ENCODE measurements around the gene SCGB1D2. TPM values are rescaled to one million over a fixed set of nuclear protein-coding genes. Genes with fewer than 3 reads are reported as not detected.
A peak's percentile ranks its signal among the peaks of the same experiment; 100 is the strongest.

Gene SCGB1D2
- total RNA-seq, 1 experiment from 2014 or later: not detected

DNA sequence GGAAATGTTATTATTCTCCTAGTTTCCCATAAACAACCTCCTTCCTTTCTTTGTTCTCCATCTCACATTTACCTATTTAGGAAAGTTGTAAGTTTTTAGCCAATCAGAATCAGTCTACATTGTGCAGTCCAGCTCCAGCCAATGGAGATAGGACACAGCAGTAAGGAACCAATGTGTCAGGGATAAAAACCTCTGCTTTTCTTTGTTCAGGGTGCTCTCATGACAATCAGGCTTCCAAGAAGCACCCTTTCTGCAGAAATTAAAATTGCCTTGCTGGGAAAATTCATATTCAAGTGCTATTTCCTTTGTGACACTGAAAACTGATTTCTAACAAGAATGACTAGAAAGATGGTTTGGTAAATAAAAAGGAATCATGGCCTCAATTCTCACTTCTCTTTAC, 18.9 kb upstream of the SCGB1D2 start:
- Histone ChIP-seq H3K79me2 (ENCODE audit: low read length) (no peaks in the 10 kb centered on the region), H3K9ac (ENCODE audit: low read length) (no peak overlapping the region), H3K27me3 (ENCODE audit: low read length) (no peaks in the 10 kb centered on the region; the same call in 1 of the 2 replicates), H3K4me3 (ENCODE audit: low read length) (no peak overlapping the region), H3K27ac (ENCODE audit: low read length) (no peak overlapping the region), H3K9me2 (replicated peaks; ENCODE audit: low read length) (no peaks in the 10 kb centered on the region), H3K4me1 (ENCODE audit: insufficient read depth, low read length) (no peaks in the 10 kb centered on the region), H2AFZ (ENCODE audit: low read length) (no peak overlapping the region), H3K4me2 (ENCODE audit: low read length) (no peak overlapping the region), H3F3A (ENCODE audit: low read length, unreplicated experiment) (no peaks in the 10 kb centered on the region), H4K20me1 (ENCODE audit: low read length) (no peaks in the 10 kb centered on the region), H3K9me3 (ENCODE audit: low read length) (peaks cover 34% of the 10 kb centered on the region), H3K36me3 (ENCODE audit: low read depth, low read length) (no peaks in the 10 kb centered on the region)
- CTCF ChIA-PET: no interaction called here
- BruUV-seq (replicated peaks): no TSS peak
- intact Hi-C loops (cut with micrococcal nuclease): no loop called here
- TF ChIP-seq CTCF (conservative IDR thresholded peaks at IDR 0.05; ENCODE audit: low read depth, low read length): no peak
- no peak for TF ChIP-seq EZH2phosphoT487 (IDR thresholded peaks at IDR 0.05; ENCODE audit: borderline replicate concordance, low read length)
- TF ChIP-seq EZH2 (IDR thresholded peaks at IDR 0.05; ENCODE audit: low read length, unreplicated experiment): no peak
- POLR2A ChIA-PET (ENCODE audit: unreplicated experiment): no interaction called here
- DNase-seq (no peak), ATAC-seq (no peak)

DNA sequence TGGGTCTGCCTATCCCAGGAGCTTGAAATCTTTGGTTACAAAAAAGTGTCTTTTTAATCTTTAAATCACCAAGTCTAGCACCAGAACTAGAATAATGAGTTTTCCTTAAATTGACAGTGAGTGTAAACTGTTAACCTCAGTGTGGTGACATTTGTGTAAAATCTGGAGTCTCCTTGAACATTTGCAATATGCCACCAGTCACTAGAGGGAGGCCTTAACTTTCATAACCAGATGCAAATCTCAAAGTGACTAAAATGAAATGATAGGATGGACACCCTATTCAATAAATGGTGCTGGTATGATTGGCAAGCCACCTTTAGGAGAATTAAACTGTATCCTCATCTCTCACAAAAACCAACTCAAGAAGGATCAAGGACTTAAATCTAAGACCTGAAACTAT, 8.3 kb upstream of the SCGB1D2 start:
- DNase-seq (peak; percentile 37), ATAC-seq (peak; percentile 37; the same call in 1 of the 2 replicates)
- intact Hi-C loops (cut with micrococcal nuclease): loop anchor here (1.0 kb wide), 1 partner anchor 78 kb away; no protein-coding TSS in a partner anchor
- no peak overlapping the region for H3K9ac ChIP-seq (ENCODE audit: low read length)
- no peaks in the 10 kb centered on the region for H3K4me1 ChIP-seq (ENCODE audit: insufficient read depth, low read length)
- no peak overlapping the region for H3K27ac ChIP-seq (ENCODE audit: low read length)
- H4K20me1 ChIP-seq (ENCODE audit: low read length): no peaks in the 10 kb centered on the region
- BruUV-seq (replicated peaks): no TSS peak
- peaks cover 37% of the 10 kb centered on the region for H3K27me3 ChIP-seq (ENCODE audit: low read length)
- no peak overlapping the region for H3K4me2 ChIP-seq (ENCODE audit: low read length)
- ChIA-PET POLR2A (ENCODE audit: unreplicated experiment) (no interaction called here), CTCF (no interaction called here)
- H3K9me3 ChIP-seq (ENCODE audit: low read length): no peaks in the 10 kb centered on the region
- no peaks in the 10 kb centered on the region for H3K79me2 ChIP-seq (ENCODE audit: low read length)
- no peak for TF ChIP-seq EZH2phosphoT487 (IDR thresholded peaks at IDR 0.05; ENCODE audit: borderline replicate concordance, low read length)
- peak; percentile 54 for TF ChIP-seq CTCF (conservative IDR thresholded peaks at IDR 0.05; ENCODE audit: low read depth, low read length)
- TF ChIP-seq EZH2 (IDR thresholded peaks at IDR 0.05; ENCODE audit: low read length, unreplicated experiment): no peak
- no peak overlapping the region for H3K4me3 ChIP-seq (ENCODE audit: low read length)
- H3K36me3 ChIP-seq (ENCODE audit: low read depth, low read length): no peaks in the 10 kb centered on the region
- no peaks in the 10 kb centered on the region for H3F3A ChIP-seq (ENCODE audit: low read length, unreplicated experiment)
- no peaks in the 10 kb centered on the region for H3K9me2 ChIP-seq (replicated peaks; ENCODE audit: low read length)
- no peak overlapping the region for H2AFZ ChIP-seq (ENCODE audit: low read length)

DNA sequence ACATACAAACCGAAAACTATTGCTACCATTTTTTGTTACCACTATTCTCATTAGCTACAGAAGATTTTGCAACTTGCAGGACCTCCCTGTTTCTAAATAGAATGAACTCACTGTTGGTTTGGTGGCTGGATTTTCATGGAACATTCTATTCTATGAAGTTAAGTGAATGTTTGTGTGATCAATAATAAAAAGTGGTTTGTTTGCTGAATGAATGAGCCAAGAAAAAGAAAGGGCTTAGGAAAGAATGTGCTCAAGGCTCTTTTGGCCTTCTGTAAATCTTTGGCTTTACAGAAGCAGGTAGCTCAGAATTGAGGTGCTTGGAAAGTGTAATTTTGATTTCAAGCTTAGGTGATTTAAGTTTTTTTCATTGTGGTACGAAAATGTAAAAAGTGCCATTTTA, 5.9 kb upstream of the SCGB1D2 start:
- no peak overlapping the region for H3K9ac ChIP-seq (ENCODE audit: low read length)
- H3F3A ChIP-seq (ENCODE audit: low read length, unreplicated experiment): no peaks in the 10 kb centered on the region
- H3K4me2 ChIP-seq (ENCODE audit: low read length): no peak overlapping the region

More for the DNA sequence above, 5.9 kb upstream of the SCGB1D2 start:
- Histone ChIP-seq H3K4me3 (ENCODE audit: low read length) (no peak overlapping the region), H3K9me2 (replicated peaks; ENCODE audit: low read length) (no peaks in the 10 kb centered on the region), H3K27me3 (ENCODE audit: low read length) (peaks cover 45% of the 10 kb centered on the region), H3K9me3 (ENCODE audit: low read length) (no peaks in the 10 kb centered on the region), H3K79me2 (ENCODE audit: low read length) (no peaks in the 10 kb centered on the region), H2AFZ (ENCODE audit: low read length) (no peak overlapping the region), H4K20me1 (ENCODE audit: low read length) (no peaks in the 10 kb centered on the region), H3K27ac (ENCODE audit: low read length) (no peak overlapping the region), H3K36me3 (ENCODE audit: low read depth, low read length) (no peaks in the 10 kb centered on the region), H3K4me1 (ENCODE audit: insufficient read depth, low read length) (no peaks in the 10 kb centered on the region)
- ATAC-seq (no peak), DNase-seq (no peak)
- ChIA-PET CTCF (no interaction called here), POLR2A (ENCODE audit: unreplicated experiment) (interaction anchor here (0.6 kb wide), 1 partner anchor 806 kb away, joined by 3 read pairs; no protein-coding TSS in a partner anchor)
- intact Hi-C loops (cut with micrococcal nuclease): no loop called here
- BruUV-seq (replicated peaks): no TSS peak
- TF ChIP-seq EZH2phosphoT487 (IDR thresholded peaks at IDR 0.05; ENCODE audit: borderline replicate concordance, low read length) (no peak), CTCF (conservative IDR thresholded peaks at IDR 0.05; ENCODE audit: low read depth, low read length) (no peak), EZH2 (IDR thresholded peaks at IDR 0.05; ENCODE audit: low read length, unreplicated experiment) (no peak)
